K562 (cell line): Measurements from ENCODE around the gene EDN2. TPM values are rescaled to one million over a fixed set of nuclear protein-coding genes. Genes with fewer than 3 reads are reported as not detected.

Source experiments
- ATAC-seq: fragments of 200-7000 bp; cut with Tn5 transposase; 3 replicates; pipeline ENCODE4 v1.9.1; 2020; ENCODE audit warnings: moderate library complexity
- BruUV-seq: library from RNA; stranded (reverse); fragments of 400-500 nt; replicated peaks from 2 replicates; lab custom pipeline; 2021; lab: Mats Ljungman, UMichigan
- CTCF ChIA-PET: fragments of 300-600 bp; formaldehyde crosslinking; extraction: SDS; loops from one replicate; lab custom pipeline; 2021; ENCODE audit warnings: low intra/inter-chr PET ratio; lab: Yijun Ruan, JAX
- POLR2A ChIA-PET: fragments of 300-600, 350-650 bp; sonication (Branson Sonifier 250); formaldehyde crosslinking; extraction: SDS; loops from one replicate; lab custom pipeline; 2021; ENCODE audit warnings: antibody characterized with exemption, inconsistent platforms; lab: Yijun Ruan, JAX
- DNase-seq, 4 experiments: peaks; one replicate each; pipeline versions ENCODE4 v3.0.0 to v3.0.0-alpha.2; 2011 to 2018; ENCODE audit warnings: low spot score in 3 of 4, mixed read lengths in 3 of 4; ENCODE audit errors: extremely low read depth in 1 of 4
- FAIRE-seq: peaks from 2 replicates; lab custom pipeline; 2011; peaks lifted over from hg19 to GRCh38; lab: Jason Lieb, UNC
- H2AFZ ChIP-seq: 2 replicates; pipeline ENCODE4 v1.6.0; 2011; ENCODE audit warnings: low read depth, low read length, control low read depth, inconsistent platforms
- H3K27ac ChIP-seq: fragments of 200-600 bp; 3 replicates; pipeline ENCODE4 v1.8.0; 2011; ENCODE audit warnings: low read depth, mild to moderate bottlenecking, control low read depth, inconsistent platforms, low read length, moderate library complexity, mixed read lengths; ENCODE audit errors: extremely low read depth
- H3K27me3 ChIP-seq, 2 experiments: fragments of 300-600 bp in 1 of 2; 2 replicates in 1 of 2; 3 replicates in 1 of 2; pipeline versions ENCODE4 v1.6.0 to v1.8.0; 2011; ENCODE audit warnings: inconsistent platforms in 2 of 2, low read length in 2 of 2, mild to moderate bottlenecking in 1 of 2, mixed read lengths in 1 of 2, moderate library complexity in 1 of 2; ENCODE audit not compliant: control insufficient read depth in 2 of 2, insufficient read depth in 2 of 2
- H3K36me3 ChIP-seq: fragments of 300-600 bp; 3 replicates; pipeline ENCODE4 v1.8.0; 2011; ENCODE audit warnings: mild to moderate bottlenecking, low read length, inconsistent platforms; ENCODE audit not compliant: control insufficient read depth, insufficient read depth
- H3K4me1 ChIP-seq, 2 experiments: fragments of 200-600 bp in 1 of 2; replicated peaks in 1 of 2; 2 replicates in 1 of 2; 3 replicates in 1 of 2; pipeline versions ENCODE4 v1.5.1 to v1.8.0; 2011; ENCODE audit warnings: inconsistent platforms in 2 of 2, low read length in 2 of 2, mild to moderate bottlenecking in 1 of 2, mixed read lengths in 1 of 2, moderate library complexity in 1 of 2; ENCODE audit not compliant: control insufficient read depth in 2 of 2, insufficient read depth in 2 of 2
- H3K4me2 ChIP-seq: 2 replicates; pipeline ENCODE4 v1.6.1; 2011; ENCODE audit warnings: low read length, control low read depth, inconsistent platforms, mixed read lengths; ENCODE audit not compliant: insufficient read depth
- H3K4me3 ChIP-seq: fragments of 200-600 bp; sonication (generic), shearing (Covaris generic); 2 replicates; pipeline ENCODE4 v1.5.1; 2016; ENCODE audit warnings: control low read depth, inconsistent platforms
- H3K79me2 ChIP-seq: fragments of 200-600 bp; 3 replicates; pipeline ENCODE4 v1.8.0; 2011; ENCODE audit warnings: low read length, inconsistent platforms; ENCODE audit not compliant: control insufficient read depth, insufficient read depth
- H3K9ac ChIP-seq, 2 experiments: 2 replicates each; pipeline versions ENCODE4 v1.6.0 to v1.6.1; 2011; ENCODE audit warnings: low read depth in 2 of 2, low read length in 2 of 2, control low read depth in 1 of 2, inconsistent platforms in 1 of 2, mild to moderate bottlenecking in 1 of 2, mixed read lengths in 1 of 2; ENCODE audit not compliant: insufficient read depth in 1 of 2
- H3K9me1 ChIP-seq: one replicate; pipeline ENCODE4 v1.6.0; 2011; ENCODE audit warnings: inconsistent platforms, mild to moderate bottlenecking, low read length, moderate library complexity; ENCODE audit not compliant: control insufficient read depth, insufficient read depth
- H3K9me3 ChIP-seq: replicated peaks from 2 replicates; pipeline ENCODE4 v1.5.1; 2011; ENCODE audit warnings: low read depth, low read length, inconsistent platforms; ENCODE audit not compliant: control insufficient read depth, insufficient read depth
- H4K20me1 ChIP-seq: replicated peaks from 2 replicates; pipeline ENCODE4 v1.6.1; 2011; ENCODE audit warnings: low read length, inconsistent platforms, mixed read lengths; ENCODE audit not compliant: control insufficient read depth, insufficient read depth
- CCAR2 ChIP-seq: fragments of 200-400 bp; formaldehyde crosslinking; IDR thresholded peaks from 2 replicates; pipeline ENCODE4 v1.6.1; 2017; ENCODE audit warnings: mild to moderate bottlenecking, low read depth, low read length
- CREBBP ChIP-seq: IDR thresholded peaks from one replicate; pipeline ENCODE4 v1.6.1; 2012; ENCODE audit warnings: low read depth, mild to moderate bottlenecking, control low read depth, inconsistent platforms, low read length
- FIP1L1 ChIP-seq: fragments of 200-400 bp; formaldehyde crosslinking; IDR thresholded peaks from 2 replicates; pipeline ENCODE4 v1.6.1; 2018; ENCODE audit warnings: mild to moderate bottlenecking, low read depth, low read length; ENCODE audit not compliant: poor library complexity, severe bottlenecking
- HMG20B ChIP-seq: fragments of 250-450 bp; sonication (Bioruptor Pico); IDR thresholded peaks from 2 replicates; pipeline ENCODE4 v1.5.0; 2021; ENCODE audit warnings: mild to moderate bottlenecking
- KAT8 ChIP-seq: fragments of 450-650 bp; IDR thresholded peaks from 2 replicates; pipeline ENCODE4 v1.6.1; 2016; ENCODE audit warnings: low read depth, mild to moderate bottlenecking
- MNT ChIP-seq, 2 experiments: fragments of 450-650 bp; conservative IDR thresholded peaks; 2 replicates each; pipeline ENCODE4 v1.6.1; 2017; ENCODE audit warnings: mild to moderate bottlenecking in 2 of 2, moderate library complexity in 2 of 2
- POLR2G ChIP-seq: fragments of 200-400 bp; formaldehyde crosslinking; IDR thresholded peaks from 2 replicates; pipeline ENCODE4 v1.6.1; 2017; ENCODE audit warnings: low read depth, mild to moderate bottlenecking, antibody characterized with exemption, low read length, moderate library complexity
- RREB1 ChIP-seq: fragments of 250-450 bp; sonication (Bioruptor Pico); IDR thresholded peaks from 2 replicates; pipeline ENCODE4 v1.4.0; 2020
- SP1 ChIP-seq: sonication (generic); formaldehyde crosslinking; IDR thresholded peaks from 2 replicates; pipeline ENCODE4 v1.8.1; 2022; ENCODE audit warnings: mild to moderate bottlenecking, missing genetic modification reagents
- ZNF57 ChIP-seq: fragments of 450-650 bp; formaldehyde crosslinking; IDR thresholded peaks from 2 replicates; pipeline ENCODE4 v1.4.0; 2020; ENCODE audit warnings: mild to moderate bottlenecking, moderate library complexity
- WGBS: fragments of 100-300 bp; shearing (Covaris generic); methylation state at CpG from one replicate; pipeline ENCODE4 v1.1.6; 2016; ENCODE audit warnings: low coverage, mixed read lengths; ENCODE audit not compliant: insufficient coverage; ENCODE audit errors: missing lambda C conversion rate; 5-methylcytosine and 5-hydroxymethylcytosine counted together
- in situ Hi-C: fragments of 300-500 bp; cut with MboI; formaldehyde crosslinking; loops from 4 replicates; pipeline ENCODE4 v1.15.0; 2018; ENCODE audit warnings: inconsistent platforms, mixed read lengths
- intact Hi-C: fragments of 100-400 bp; cut with micrococcal nuclease; formaldehyde crosslinking; loops from 2 replicates; pipeline ENCODE4 v1.14.2; 2022
- polyA plus RNA-seq, 8 experiments: library from polyadenylated mRNA; depleted of rRNA in 4 of 8; stranded (reverse) in 5 of 8; unstranded in 3 of 8; fragments of >200 nt; fragmentation: Nextera tagmentation in 2 of 8; fragmentation: Illumina TruSeq in 1 of 8; extraction: Ambion mirVana in 2 of 8; extraction: Trizol in 1 of 8; gene quantifications; 2 replicates each; pipeline versions ENCODE4 v1.2.1 to v1.2.3, GENCODE V29; 2011 to 2014; ENCODE audit warnings: inconsistent platforms in 1 of 8, missing spikeins in 1 of 8
- total RNA-seq, 7 experiments: library from RNA; depleted of rRNA in 6 of 7; stranded (reverse); fragments of >200 nt in 6 of 7; fragmentation: Illumina TruSeq in 2 of 7; extraction: Trizol in 2 of 7; gene quantifications; 2 replicates each; pipeline versions ENCODE4 v1.2.1 to v1.2.3, GENCODE V29; 2011 to 2021; ENCODE audit warnings: low replicate concordance in 1 of 7

EDN2 gene
- total and polyA plus RNA-seq, 9 of the 15 experiments (the other 6 are each of a cell fraction or from before 2014, with no cell fraction given): not detected

GRCh38 chr1:41466146-41466545 lies 18.3 kb downstream of the EDN2 start:
- Histone ChIP-seq H3K9ac (no peak overlapping the region), H3K9me3 (no peaks in the 10 kb centered on the region), H3K27ac (no peak overlapping the region), H3K4me3 (no peak overlapping the region), H2AFZ (no peak overlapping the region), H3K4me1 (no peaks in the 10 kb centered on the region), H3K4me2 (no peak overlapping the region), H3K79me2 (no peaks in the 10 kb centered on the region), H3K36me3 (no peaks in the 10 kb centered on the region), H3K9me1 (no peaks in the 10 kb centered on the region), H3K27me3 (peaks cover 9 to 46% of the 10 kb centered on the region in 2 experiments), H4K20me1 (0 out of 2 replicates have a peak, but pooled peaks cover 11% of the 10 kb centered on the region)
- ChIA-PET CTCF (no interaction called here), POLR2A (interaction anchor here (0.6 to 1.3 kb wide), 5 partner anchors 10 to 1488 kb away, joined by 3 read pairs; partner anchors contain the start of gene EDN2)
- TF ChIP-seq CCAR2 (no peak), POLR2G (no peak), MNT (conservative IDR thresholded peaks at IDR 0.05) (no peak), HMG20B (CRISPR knock-in tag) (no peak), CREBBP (no peak), RREB1 (no peak), SP1 (no peak), KAT8 (no peak), FIP1L1 (no peak), ZNF57 (CRISPR knock-in tag) (no peak)
- in situ Hi-C loops: no loop called here
- intact Hi-C loops: no loop called here
- DNase-seq (no peak), ATAC-seq (no peak; the same call in 2 of the 3 replicates), FAIRE-seq (no peak)
- WGBS: 4% methylated on average over 5 of the region's 5 CpGs
- no TSS peak for BruUV-seq
